IMR-90 (cell line): ENCODE data around the gene TMPRSS13. TPM values are rescaled to one million over a fixed set of nuclear protein-coding genes. Genes with fewer than 3 reads are reported as not detected.

Source experiments
- ATAC-seq: fragments of 200-7000 bp; cut with Tn5 transposase; 2 replicates; pipeline ENCODE4 v1.9.1; 2020; ENCODE audit warnings: low read depth, mild to moderate bottlenecking, moderate library complexity
- BruUV-seq: library from RNA; stranded (reverse); fragments of 400-500 nt; replicated peaks from 2 replicates; lab custom pipeline; 2021; lab: Mats Ljungman, UMichigan
- CTCF ChIA-PET: fragments of 300-600 bp; formaldehyde crosslinking; extraction: SDS; loops from one replicate; lab custom pipeline; 2021; ENCODE audit warnings: antibody characterized with exemption; lab: Yijun Ruan, JAX
- POLR2A ChIA-PET: fragments of 300-600 bp; sonication (Branson Sonifier 250); formaldehyde crosslinking; loops from one replicate; lab custom pipeline; 2022; ENCODE audit warnings: antibody characterized with exemption; ENCODE audit not compliant: unreplicated experiment; lab: Charles Lee
- DNase-seq: peaks from one replicate; pipeline ENCODE4 v3.0.0; 2013
- H2AFZ ChIP-seq: replicated peaks from 2 replicates; pipeline ENCODE3; 2013; ENCODE audit warnings: low read length, mild to moderate bottlenecking; ENCODE audit not compliant: poor library complexity
- H2AK5ac ChIP-seq: 2 replicates; pipeline ENCODE4 v1.6.1; 2013; ENCODE audit warnings: low read depth, low read length, inconsistent platforms
- H2AK9ac ChIP-seq: replicated peaks from 2 replicates; pipeline ENCODE3; 2013; ENCODE audit warnings: mild to moderate bottlenecking, low read depth, low read length, moderate library complexity; ENCODE audit not compliant: poor library complexity
- H2BK120ac ChIP-seq: 2 replicates; pipeline ENCODE4 v1.6.1; 2013; ENCODE audit warnings: low read depth, low read length, inconsistent platforms
- H2BK15ac ChIP-seq: 3 replicates; pipeline ENCODE4 v1.6.1; 2013; ENCODE audit warnings: low read depth, low read length, inconsistent platforms
- H2BK20ac ChIP-seq: 2 replicates; pipeline ENCODE4 v1.6.1; 2013; ENCODE audit warnings: low read depth, mild to moderate bottlenecking, inconsistent platforms, low read length, moderate library complexity
- H2BK5ac ChIP-seq: 2 replicates; pipeline ENCODE4 v1.6.1; 2013; ENCODE audit warnings: mild to moderate bottlenecking, low read depth, low read length, inconsistent platforms; ENCODE audit not compliant: poor library complexity, severe bottlenecking
- H3K14ac ChIP-seq: replicated peaks from 2 replicates; pipeline ENCODE4 v1.6.1; 2013; ENCODE audit warnings: low read depth, low read length, inconsistent platforms
- H3K18ac ChIP-seq: 2 replicates; pipeline ENCODE4 v1.6.1; 2013; ENCODE audit warnings: low read depth, low read length, control low read depth
- H3K23ac ChIP-seq: 2 replicates; pipeline ENCODE4 v1.6.1; 2013; ENCODE audit warnings: low read depth, low read length, inconsistent platforms
- H3K27ac ChIP-seq: 2 replicates; pipeline ENCODE4 v1.5.1; 2013; ENCODE audit warnings: mild to moderate bottlenecking, control low read depth, low read length; ENCODE audit not compliant: insufficient read depth
- H3K27me3 ChIP-seq: 2 replicates; pipeline ENCODE4 v1.6.1; 2013; ENCODE audit warnings: low read length; ENCODE audit not compliant: control insufficient read depth, insufficient read depth
- H3K36me3 ChIP-seq: 2 replicates; pipeline ENCODE4 v1.6.1; 2013; ENCODE audit warnings: low read length, mixed read lengths; ENCODE audit not compliant: control insufficient read depth, insufficient read depth
- H3K4ac ChIP-seq: 2 replicates; pipeline ENCODE4 v1.6.1; 2013; ENCODE audit warnings: low read depth, low read length, inconsistent platforms
- H3K4me1 ChIP-seq: 2 replicates; pipeline ENCODE4 v1.6.1; 2013; ENCODE audit warnings: low read length, mixed read lengths; ENCODE audit not compliant: control insufficient read depth, insufficient read depth
- H3K4me2 ChIP-seq: 2 replicates; pipeline ENCODE4 v1.6.1; 2013; ENCODE audit warnings: low read depth, mild to moderate bottlenecking, control low read depth, low read length, moderate library complexity
- H3K4me3 ChIP-seq: 2 replicates; pipeline ENCODE4 v1.5.1; 2013; ENCODE audit warnings: low read depth, mild to moderate bottlenecking, control low read depth, low read length, moderate library complexity; ENCODE audit not compliant: insufficient read depth
- H3K56ac ChIP-seq: 2 replicates; pipeline ENCODE4 v1.6.1; 2013; ENCODE audit warnings: low read length, inconsistent platforms; ENCODE audit not compliant: insufficient read depth; ENCODE audit errors: extremely low read depth
- H3K79me1 ChIP-seq, 2 experiments: 2 replicates each; pipeline ENCODE4 v1.6.1; 2013; ENCODE audit warnings: low read length in 2 of 2, inconsistent platforms in 1 of 2, low read depth in 1 of 2
- H3K9ac ChIP-seq: 2 replicates; pipeline ENCODE4 v1.6.1; 2013; ENCODE audit warnings: low read depth, low read length, control low read depth
- H3K9me1 ChIP-seq: 2 replicates; pipeline ENCODE4 v1.6.1; 2013; ENCODE audit warnings: low read length, inconsistent platforms; ENCODE audit not compliant: insufficient read depth
- H3K9me3 ChIP-seq: 2 replicates; pipeline ENCODE4 v1.6.1; 2013; ENCODE audit warnings: low read length; ENCODE audit not compliant: control insufficient read depth, insufficient read depth
- H4K20me1 ChIP-seq: 2 replicates; pipeline ENCODE4 v1.6.1; 2013; ENCODE audit warnings: low read length, inconsistent platforms; ENCODE audit not compliant: insufficient read depth
- H4K5ac ChIP-seq: 2 replicates; pipeline ENCODE4 v1.6.1; 2013; ENCODE audit warnings: mild to moderate bottlenecking, low read depth, low read length, control low read depth
- H4K8ac ChIP-seq, 2 experiments: 2 replicates each; pipeline ENCODE4 v1.6.1; 2013; ENCODE audit warnings: low read depth in 2 of 2, low read length in 2 of 2, control low read depth in 1 of 2, inconsistent platforms in 1 of 2
- H4K91ac ChIP-seq: 2 replicates; pipeline ENCODE4 v1.6.1; 2013; ENCODE audit warnings: low read depth, low read length, inconsistent platforms; ENCODE audit not compliant: insufficient read depth
- MAFK ChIP-seq: IDR thresholded peaks from 2 replicates; pipeline ENCODE4 v1.6.1; 2012; ENCODE audit warnings: low read depth, low read length, improper control_type of control experiment
- WGBS, 2 experiments: methylation state at CpG; one replicate each; pipeline versions ENCODE4 v1.1.5 to v1.1.7; 2013; ENCODE audit warnings: missing lambda C conversion rate in 2 of 2; ENCODE audit not compliant: insufficient read length in 1 of 2; ENCODE audit errors: extremely low coverage in 2 of 2; 5-methylcytosine and 5-hydroxymethylcytosine counted together
- dilution Hi-C: fragments of 300-500 bp; cut with HindIII; formaldehyde crosslinking; loops from one replicate; pipeline ENCODE4 v1.14.3; 2018; ENCODE audit warnings: low sequenced_read_pairs; ENCODE audit not compliant: unreplicated experiment
- in situ Hi-C: fragments of 300-500 bp; cut with MboI; formaldehyde crosslinking; loops from 3 replicates; pipeline ENCODE4 v1.14.3; 2019; ENCODE audit warnings: low sequenced_read_pairs, inconsistent platforms, mixed read lengths
- intact Hi-C: fragments of 100-400 bp; cut with micrococcal nuclease; formaldehyde crosslinking; loops from 2 replicates; pipeline ENCODE4 v1.10.0; 2022
- polyA plus RNA-seq, 3 experiments: library from polyadenylated mRNA; depleted of rRNA; stranded (reverse); fragments of >200 nt; gene quantifications; 2 replicates each; pipeline ENCODE4 v1.2.3, GENCODE V29; 2012; ENCODE audit warnings: low replicate concordance in 1 of 3
- total RNA-seq: library from RNA; depleted of rRNA; stranded (reverse); fragments of >200 nt; gene quantifications from 2 replicates; pipeline ENCODE4 v1.2.3, GENCODE V29; 2012

The TMPRSS13 gene
- total and polyA plus RNA-seq, 2 of the 4 experiments (the other 2 are of a cell fraction): not detected

- intact Hi-C loops: no loop called here
- peaks cover 6% of the 10 kb centered on the region for H3K27me3 ChIP-seq
- H3K4me3 ChIP-seq: no peak overlapping the region
- dilution Hi-C loops: no loop called here
- no peaks in the 10 kb centered on the region for H3K9me1 ChIP-seq
- H3K36me3 ChIP-seq: no peaks in the 10 kb centered on the region
- no peak overlapping the region for H2AFZ ChIP-seq
- H4K91ac ChIP-seq: no peak overlapping the region
- no peaks in the 10 kb centered on the region for H3K79me1 ChIP-seq
- no peak overlapping the region for H3K56ac ChIP-seq
- H3K27ac ChIP-seq: no peak overlapping the region
- no peak overlapping the region for H2BK15ac ChIP-seq
- in situ Hi-C loops: no loop called here
- CTCF ChIA-PET: no interaction called here
- no peak overlapping the region for H4K5ac ChIP-seq
- no peak overlapping the region for H2BK120ac ChIP-seq
- no peak overlapping the region for H2AK5ac ChIP-seq
- no peak overlapping the region for H3K18ac ChIP-seq
- H2BK5ac ChIP-seq: no peak overlapping the region
- H3K4me1 ChIP-seq: no peaks in the 10 kb centered on the region
- H3K9ac ChIP-seq: no peak overlapping the region
- no peak for ATAC-seq
- POLR2A ChIA-PET: no interaction called here
- WGBS, 2 experiments: 28% methylated on average over 3 of the region's 7 CpGs; no CpG with 5 or more reads in 1 of the 2 experiments
- H3K14ac ChIP-seq: no peak overlapping the region
- H4K8ac ChIP-seq: no peak overlapping the region
- no peak overlapping the region for H3K4me2 ChIP-seq
- no peak for TF ChIP-seq MAFK
- H3K4ac ChIP-seq: no peak overlapping the region
- BruUV-seq: no TSS peak
- DNase-seq: peak; percentile 21
- H3K9me3 ChIP-seq: no peaks in the 10 kb centered on the region
- no peak overlapping the region for H2BK20ac ChIP-seq
- no peak overlapping the region for H2AK9ac ChIP-seq
- no peaks in the 10 kb centered on the region for H4K20me1 ChIP-seq
- H3K23ac ChIP-seq: no peak overlapping the region
Measured at GRCh38 chr11:117884994-117885393, 44.2 kb downstream of the TMPRSS13 start.
